ENCODE data around the gene GPBP1. TPM values are rescaled to one million over a fixed set of nuclear protein-coding genes. Genes with fewer than 3 reads are reported as not detected.
A peak's percentile ranks its signal among the peaks of the same experiment; 100 is the strongest.

Gene GPBP1
- total and polyA plus RNA-seq, 9 of the 15 experiments (the other 6 are each of a cell fraction or from before 2014, with no cell fraction given), result 31.0 to 109 (median 68.4) TPM

DNA sequence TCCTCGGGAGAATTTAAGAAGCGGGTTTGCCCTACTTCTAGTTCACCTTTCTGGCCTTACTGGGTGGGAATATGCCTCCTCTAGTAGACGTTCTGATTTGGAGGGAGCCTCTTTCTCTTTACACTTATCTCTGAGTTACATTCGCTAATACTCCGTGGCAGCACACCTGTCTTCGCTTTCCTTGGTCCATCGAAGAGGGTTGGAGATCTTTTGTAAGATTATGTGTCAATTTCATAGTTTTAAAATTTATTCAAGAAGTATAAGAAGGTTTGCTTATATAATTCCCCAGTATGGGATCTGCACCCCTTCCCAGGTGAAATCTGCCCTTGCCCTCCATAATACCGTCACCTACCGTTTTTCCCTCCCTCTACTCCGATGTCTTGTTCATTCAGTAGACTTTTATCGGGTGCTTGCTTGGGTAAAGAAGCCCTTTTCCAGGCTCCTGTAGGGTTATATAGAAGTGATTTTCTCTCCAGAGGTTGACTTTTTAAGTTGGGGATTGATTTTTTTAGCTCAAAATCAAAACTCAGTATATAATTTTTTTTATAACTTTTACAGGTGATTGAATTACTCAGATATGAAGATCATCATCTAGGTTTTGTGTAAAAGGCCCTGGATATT, 1.1 kb downstream of the GPBP1 start (continued):
- TF ChIP-seq, protein P1, sequence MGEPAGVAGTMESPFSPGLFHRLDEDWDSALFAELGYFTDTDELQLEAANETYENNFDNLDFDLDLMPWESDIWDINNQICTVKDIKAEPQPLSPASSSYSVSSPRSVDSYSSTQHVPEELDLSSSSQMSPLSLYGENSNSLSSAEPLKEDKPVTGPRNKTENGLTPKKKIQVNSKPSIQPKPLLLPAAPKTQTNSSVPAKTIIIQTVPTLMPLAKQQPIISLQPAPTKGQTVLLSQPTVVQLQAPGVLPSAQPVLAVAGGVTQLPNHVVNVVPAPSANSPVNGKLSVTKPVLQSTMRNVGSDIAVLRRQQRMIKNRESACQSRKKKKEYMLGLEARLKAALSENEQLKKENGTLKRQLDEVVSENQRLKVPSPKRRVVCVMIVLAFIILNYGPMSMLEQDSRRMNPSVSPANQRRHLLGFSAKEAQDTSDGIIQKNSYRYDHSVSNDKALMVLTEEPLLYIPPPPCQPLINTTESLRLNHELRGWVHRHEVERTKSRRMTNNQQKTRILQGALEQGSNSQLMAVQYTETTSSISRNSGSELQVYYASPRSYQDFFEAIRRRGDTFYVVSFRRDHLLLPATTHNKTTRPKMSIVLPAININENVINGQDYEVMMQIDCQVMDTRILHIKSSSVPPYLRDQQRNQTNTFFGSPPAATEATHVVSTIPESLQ (CRISPR knock-in tag; IDR thresholded peaks at IDR 0.05), result no peak

DNA sequence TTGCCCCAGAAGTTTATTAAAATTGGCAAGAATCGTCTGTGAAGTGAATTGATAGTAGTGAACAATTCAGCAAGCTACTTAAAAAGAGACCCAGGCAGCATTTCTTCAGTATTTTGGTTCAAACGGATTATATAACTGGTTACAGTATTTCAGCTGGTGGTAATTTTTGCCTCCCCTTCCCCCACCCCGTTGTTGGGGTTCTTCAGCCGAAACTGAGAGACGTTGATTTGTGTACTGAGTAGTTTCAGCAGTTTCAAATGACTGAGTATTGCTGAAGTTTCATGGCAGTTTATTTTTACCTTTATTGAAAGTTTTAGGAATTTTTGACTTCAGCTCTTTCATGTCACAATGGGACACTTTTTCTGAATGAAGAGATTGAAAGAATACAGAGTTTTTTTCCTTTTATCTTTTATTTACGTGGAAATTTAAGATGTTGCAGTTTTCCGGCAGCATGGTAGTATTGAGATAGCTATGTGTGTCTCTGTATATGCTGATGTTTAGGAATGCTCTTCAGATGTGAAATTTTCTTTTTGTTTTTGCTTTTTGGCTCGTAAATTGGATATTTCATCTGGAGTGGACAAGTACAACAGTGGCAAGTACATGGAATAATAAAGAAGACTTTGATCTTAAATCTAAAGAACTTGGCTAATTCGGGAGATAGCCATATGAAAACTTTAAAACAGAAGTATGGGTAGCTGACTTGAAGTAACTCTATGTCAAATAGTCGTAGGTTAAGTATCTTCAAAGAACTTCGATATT, 1.9 kb downstream of the GPBP1 start:
- Histone ChIP-seq H2AFZ (ENCODE audit: low read depth, low read length) (no peak overlapping the region), H3K4me3 (peak overlapping the region; percentile 82), H3K79me2 (ENCODE audit: control insufficient read depth, insufficient read depth, low read length) (peaks cover 72% of the 10 kb centered on the region), H3K27me3 (ENCODE audit: control insufficient read depth in 2 of 2, insufficient read depth in 2 of 2, low read length in 2 of 2) (no peaks in the 10 kb centered on the region), H3K9me3 (replicated peaks; ENCODE audit: control insufficient read depth, insufficient read depth, low read depth, low read length) (no peaks in the 10 kb centered on the region), H3K4me1 (replicated peaks in 1 of 2; ENCODE audit: control insufficient read depth in 2 of 2, insufficient read depth in 2 of 2, low read length in 2 of 2) (peaks cover 18 to 19% of the 10 kb centered on the region in 2 experiments), H3K27ac (ENCODE audit: extremely low read depth, low read depth, low read length) (peak overlapping the region; percentile 99; the same call in 2 of the 3 replicates), H3K4me2 (ENCODE audit: insufficient read depth, low read length) (peak overlapping the region; percentile 80), H3K36me3 (ENCODE audit: control insufficient read depth, insufficient read depth, low read length) (peaks cover 41% of the 10 kb centered on the region), H3K9me1 (ENCODE audit: control insufficient read depth, insufficient read depth, low read length) (no peaks in the 10 kb centered on the region), H4K20me1 (replicated peaks; ENCODE audit: control insufficient read depth, insufficient read depth, low read length) (peaks cover 46% of the 10 kb centered on the region), H3K9ac (ENCODE audit: insufficient read depth in 1 of 2, low read depth in 2 of 2, low read length in 2 of 2) (peak overlapping the region in 1 of 2 experiments; percentile 97; a peak in 2 of 4 replicates)
- DNase-seq (ENCODE audit: extremely low read depth in 1 of 4, low spot score in 3 of 4) (peak in 2 of 4 experiments; percentile 32 to 43), FAIRE-seq (no peak), ATAC-seq (peak; percentile 5; the same call in 1 of the 3 replicates)
- POLR2A ChIA-PET, result interaction anchor here (1.5 to 2.0 kb wide), 2 partner anchors 12 to 14 kb away, joined by 3 to 12 read pairs; no protein-coding TSS in a partner anchor
- BruUV-seq (replicated peaks), result TSS peak; percentile 37
- intact Hi-C loops (cut with micrococcal nuclease) (loop anchor here (2.0 kb wide), 1 partner anchor 45 kb away; no protein-coding TSS in a partner anchor), in situ Hi-C loops (cut with MboI) (no loop called here)
- CTCF ChIA-PET (ENCODE audit: low intra/inter-chr PET ratio), result no interaction called here
- 2% methylated on average over 11 of the region's 11 CpGs for WGBS (ENCODE audit: insufficient coverage, low coverage, missing lambda C conversion rate)
- TF ChIP-seq, protein P2, sequence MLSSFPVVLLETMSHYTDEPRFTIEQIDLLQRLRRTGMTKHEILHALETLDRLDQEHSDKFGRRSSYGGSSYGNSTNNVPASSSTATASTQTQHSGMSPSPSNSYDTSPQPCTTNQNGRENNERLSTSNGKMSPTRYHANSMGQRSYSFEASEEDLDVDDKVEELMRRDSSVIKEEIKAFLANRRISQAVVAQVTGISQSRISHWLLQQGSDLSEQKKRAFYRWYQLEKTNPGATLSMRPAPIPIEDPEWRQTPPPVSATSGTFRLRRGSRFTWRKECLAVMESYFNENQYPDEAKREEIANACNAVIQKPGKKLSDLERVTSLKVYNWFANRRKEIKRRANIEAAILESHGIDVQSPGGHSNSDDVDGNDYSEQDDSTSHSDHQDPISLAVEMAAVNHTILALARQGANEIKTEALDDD (IDR thresholded peaks at IDR 0.05), result peak; percentile 40
- TF ChIP-seq, protein P3, sequence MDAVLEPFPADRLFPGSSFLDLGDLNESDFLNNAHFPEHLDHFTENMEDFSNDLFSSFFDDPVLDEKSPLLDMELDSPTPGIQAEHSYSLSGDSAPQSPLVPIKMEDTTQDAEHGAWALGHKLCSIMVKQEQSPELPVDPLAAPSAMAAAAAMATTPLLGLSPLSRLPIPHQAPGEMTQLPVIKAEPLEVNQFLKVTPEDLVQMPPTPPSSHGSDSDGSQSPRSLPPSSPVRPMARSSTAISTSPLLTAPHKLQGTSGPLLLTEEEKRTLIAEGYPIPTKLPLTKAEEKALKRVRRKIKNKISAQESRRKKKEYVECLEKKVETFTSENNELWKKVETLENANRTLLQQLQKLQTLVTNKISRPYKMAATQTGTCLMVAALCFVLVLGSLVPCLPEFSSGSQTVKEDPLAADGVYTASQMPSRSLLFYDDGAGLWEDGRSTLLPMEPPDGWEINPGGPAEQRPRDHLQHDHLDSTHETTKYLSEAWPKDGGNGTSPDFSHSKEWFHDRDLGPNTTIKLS (IDR thresholded peaks at IDR 0.05; ENCODE audit: borderline replicate concordance, low read depth), result no peak
- TF ChIP-seq, protein P4, sequence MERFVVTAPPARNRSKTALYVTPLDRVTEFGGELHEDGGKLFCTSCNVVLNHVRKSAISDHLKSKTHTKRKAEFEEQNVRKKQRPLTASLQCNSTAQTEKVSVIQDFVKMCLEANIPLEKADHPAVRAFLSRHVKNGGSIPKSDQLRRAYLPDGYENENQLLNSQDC (CRISPR knock-in tag; IDR thresholded peaks at IDR 0.05), result no peak
- TF ChIP-seq, protein P5, sequence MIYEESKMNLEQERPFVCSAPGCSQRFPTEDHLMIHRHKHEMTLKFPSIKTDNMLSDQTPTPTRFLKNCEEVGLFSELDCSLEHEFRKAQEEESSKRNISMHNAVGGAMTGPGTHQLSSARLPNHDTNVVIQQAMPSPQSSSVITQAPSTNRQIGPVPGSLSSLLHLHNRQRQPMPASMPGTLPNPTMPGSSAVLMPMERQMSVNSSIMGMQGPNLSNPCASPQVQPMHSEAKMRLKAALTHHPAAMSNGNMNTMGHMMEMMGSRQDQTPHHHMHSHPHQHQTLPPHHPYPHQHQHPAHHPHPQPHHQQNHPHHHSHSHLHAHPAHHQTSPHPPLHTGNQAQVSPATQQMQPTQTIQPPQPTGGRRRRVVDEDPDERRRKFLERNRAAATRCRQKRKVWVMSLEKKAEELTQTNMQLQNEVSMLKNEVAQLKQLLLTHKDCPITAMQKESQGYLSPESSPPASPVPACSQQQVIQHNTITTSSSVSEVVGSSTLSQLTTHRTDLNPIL (CRISPR knock-in tag; IDR thresholded peaks at IDR 0.05), result no peak
- TF ChIP-seq HMGN3 (IDR thresholded peaks at IDR 0.05; ENCODE audit: borderline replicate concordance, extremely low read depth, insufficient read length, low read depth, low read length) (no peak), MEF2A (IDR thresholded peaks at IDR 0.05; ENCODE audit: control insufficient read depth, low read depth, low read length) (no peak), NFE2L1 (tag; IDR thresholded peaks at IDR 0.05; ENCODE audit: borderline replicate concordance, low read depth) (no peak), ZNF766 (CRISPR knock-in tag; conservative IDR thresholded peaks at IDR 0.05) (no peak)
